Thyroid gland (tissue), 4 donors: ENCODE measurements around the gene AKR1B1.

ENCODE experiments used
- CTCF ChIP-seq, 6 experiments: fragments of 200-600 bp in 3 of 6; fragments of 450-650 bp in 3 of 6; sonication (generic) in 3 of 6; IDR thresholded peaks; one replicate each; pipeline ENCODE4 v1.5.1; 2016 to 2019; ENCODE audit warnings: antibody characterized with exemption in 6 of 6, mild to moderate bottlenecking in 2 of 6, inconsistent platforms in 1 of 6, moderate library complexity in 1 of 6
- POLR2A ChIP-seq, 2 donors: fragments of 450-650 bp; IDR thresholded peaks; one replicate each; pipeline ENCODE4 v1.6.1; 2017; ENCODE audit warnings: antibody characterized with exemption in 2 of 2, mild to moderate bottlenecking in 2 of 2, moderate library complexity in 1 of 2

DNA sequence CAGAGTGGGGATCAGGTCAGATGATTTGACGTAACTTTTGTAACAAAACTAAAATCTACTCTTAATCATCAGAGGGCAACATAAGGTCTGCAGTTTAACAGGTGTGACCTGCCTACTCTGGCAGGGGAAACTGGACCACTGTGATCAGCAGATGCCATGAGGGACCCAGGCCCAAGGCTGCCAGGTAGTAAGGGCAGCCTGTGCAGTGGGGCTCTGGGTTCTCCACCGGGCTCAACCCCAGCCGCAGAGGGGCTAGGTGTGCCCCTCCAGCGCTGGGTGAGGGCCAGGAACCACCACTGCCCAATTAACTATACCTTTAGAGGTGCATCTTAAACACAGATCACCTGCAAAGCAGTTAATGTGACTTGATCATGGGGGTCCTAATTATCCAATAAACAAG, 17.6 kb downstream of the AKR1B1 start:
- TF ChIP-seq CTCF (IDR thresholded peaks at IDR 0.05) (no peak), POLR2A (IDR thresholded peaks at IDR 0.05) (no peak)
